ENCODE measurements around the gene MANBA.

- TF ChIP-seq CTCF (IDR thresholded peaks at IDR 0.05) (no peak), POLR2A (IDR thresholded peaks at IDR 0.05) (no peak)
Measured at GRCh38 chr4:102751941-102752340, 8.8 kb downstream of the MANBA start.

Measured in adrenal gland (tissue), 5 donors.